Stimulated activated CD4-positive, alpha-beta T cell treated with anti-CD3 and anti-CD28 coated beads, Interleukin-12 subunit alpha, Interleukin-12 subunit beta, amount 100 ng/mL, for 4 hours (primary cell): Measurements from ENCODE around the gene COASY.

ENCODE experiments used
- DNase-seq: peaks from one replicate; pipeline ENCODE4 v3.0.0-alpha.2; 2020

COASY gene

GRCh38 chr17:42578282-42578869 is 16.4 kb downstream of the COASY start:
- peak; percentile 70 for DNase-seq

- DNase-seq = no peak
Observed at GRCh38 chr17:42579794-42580551, 18.0 kb downstream of the COASY start.

- DNase-seq = no peak
Observed at GRCh38 chr17:42581744-42582270, 19.9 kb downstream of the COASY start.

GRCh38 chr17:42584880-42585279 is 22.9 kb downstream of the COASY start:
- no peak for DNase-seq

- no peak for DNase-seq
Observed at GRCh38 chr17:42585353-42585752, 23.4 kb downstream of the COASY start.

GRCh38 chr17:42586514-42587230 is 24.7 kb downstream of the COASY start:
- DNase-seq = no peak

GRCh38 chr17:42590886-42591285 is 28.9 kb downstream of the COASY start:
- DNase-seq = no peak

GRCh38 chr17:42591411-42591810 is 29.5 kb downstream of the COASY start:
- no peak for DNase-seq

- DNase-seq = no peak
Observed at GRCh38 chr17:42596386-42596785, 34.4 kb downstream of the COASY start.

GRCh38 chr17:42598905-42599304 is 37.0 kb downstream of the COASY start:
- DNase-seq = no peak

GRCh38 chr17:42603318-42603717 is 41.4 kb downstream of the COASY start:
- DNase-seq = no peak

GRCh38 chr17:42607769-42608168 is 45.8 kb downstream of the COASY start:
- no peak for DNase-seq

GRCh38 chr17:42608305-42609181 is 46.6 kb downstream of the COASY start:
- peak; percentile 4 for DNase-seq

GRCh38 chr17:42609182-42609813 is 47.4 kb downstream of the COASY start, which contains the start of the genes RETREG3 and TUBG1:
Gene RETREG3 (minus strand): TSS chr17:42609374. CDS start chr17:42609324, 50 bp downstream.
Gene TUBG1 (plus strand): TSS chr17:42609683. CDS start chr17:42609738, 55 bp downstream.
- DNase-seq = peak; percentile 98

- peak; percentile 14 for DNase-seq
Observed at GRCh38 chr17:42609814-42610801, 48.2 kb downstream of the COASY start.

- DNase-seq = no peak
Observed at GRCh38 chr17:42612013-42612412, 50.1 kb downstream of the COASY start.

GRCh38 chr17:42613699-42614295 is 51.8 kb downstream of the COASY start:
- no peak for DNase-seq
